HepG2 (cell line): Measurements from ENCODE around the gene SLC17A5. TPM values are rescaled to one million over a fixed set of nuclear protein-coding genes. Genes with fewer than 3 reads are reported as not detected.
A peak's percentile ranks its signal among the peaks of the same experiment; 100 is the strongest.

Experiments
- ARID2 ChIP-seq: sonication (generic); formaldehyde crosslinking; IDR thresholded peaks from 2 replicates; pipeline ENCODE4 v1.8.1; 2022; ENCODE audit warnings: mild to moderate bottlenecking, missing genetic modification reagents, borderline replicate concordance
- BCLAF1 ChIP-seq: fragments of 450-650 bp; IDR thresholded peaks from 2 replicates; pipeline ENCODE4 v1.6.1; 2017; ENCODE audit warnings: mild to moderate bottlenecking
- HMG20A ChIP-seq: IDR thresholded peaks from 2 replicates; pipeline ENCODE4 v1.6.1; 2016; ENCODE audit warnings: borderline replicate concordance
- HMG20B ChIP-seq: conservative IDR thresholded peaks from 2 replicates; pipeline ENCODE4 v1.6.1; 2016; ENCODE audit warnings: missing genetic modification reagents, missing compliant biosample characterization
- HOXA9 ChIP-seq: sonication (generic); formaldehyde crosslinking; IDR thresholded peaks from 2 replicates; pipeline ENCODE4 v1.8.1; 2022; ENCODE audit warnings: missing genetic modification reagents, mild to moderate bottlenecking, moderate library complexity, borderline replicate concordance
- ISX ChIP-seq: sonication (generic); formaldehyde crosslinking; conservative IDR thresholded peaks from 2 replicates; pipeline ENCODE4 v1.5.0; 2020; ENCODE audit warnings: missing genetic modification reagents
- RBFOX2 ChIP-seq: fragments of 200-400 bp; formaldehyde crosslinking; IDR thresholded peaks from 2 replicates; pipeline ENCODE4 v1.6.1; 2017; ENCODE audit warnings: low read depth, mild to moderate bottlenecking, low read length
- REST ChIP-seq, 2 experiments: IDR thresholded peaks; 2 replicates each; pipeline ENCODE4 v1.6.1; 2011 to 2012; ENCODE audit warnings: low read length in 2 of 2, borderline replicate concordance in 1 of 2, low read depth in 1 of 2, mild to moderate bottlenecking in 1 of 2, moderate library complexity in 1 of 2
- RNF2 ChIP-seq: fragments of 450-650 bp; conservative IDR thresholded peaks from 2 replicates; pipeline ENCODE4 v1.6.1; 2016; ENCODE audit warnings: low read depth
- SKI ChIP-seq: fragments of 450-650 bp; IDR thresholded peaks from one replicate; pipeline ENCODE4 v1.6.1; 2018; ENCODE audit warnings: mild to moderate bottlenecking; ENCODE audit not compliant: partially characterized antibody
- SMAD1 ChIP-seq: sonication (generic); formaldehyde crosslinking; IDR thresholded peaks from 2 replicates; pipeline ENCODE4 v1.4.0; 2020; ENCODE audit warnings: missing genetic modification reagents, low read depth, mild to moderate bottlenecking, borderline replicate concordance
- SNAPC2 ChIP-seq: sonication (generic); formaldehyde crosslinking; IDR thresholded peaks from 2 replicates; pipeline ENCODE4 v1.8.1; 2022; ENCODE audit warnings: mild to moderate bottlenecking, missing genetic modification reagents
- TBX3 ChIP-seq: fragments of 450-650 bp; IDR thresholded peaks from 2 replicates; pipeline ENCODE4 v1.6.1; 2017; ENCODE audit warnings: antibody characterized with exemption, mild to moderate bottlenecking, inconsistent platforms, borderline replicate concordance
- TEF ChIP-seq: sonication (generic); formaldehyde crosslinking; IDR thresholded peaks from 2 replicates; pipeline ENCODE4 v1.5.0; 2020; ENCODE audit warnings: missing genetic modification reagents
- TOE1 ChIP-seq: sonication (generic); formaldehyde crosslinking; IDR thresholded peaks from 2 replicates; pipeline ENCODE4 v1.4.0; 2020; ENCODE audit warnings: mild to moderate bottlenecking, missing genetic modification reagents
- ZC3H4 ChIP-seq: sonication (generic); formaldehyde crosslinking; IDR thresholded peaks from 2 replicates; pipeline ENCODE4 v1.4.0; 2020; ENCODE audit warnings: missing genetic modification reagents, borderline replicate concordance
- ZNF281 ChIP-seq: sonication (generic); formaldehyde crosslinking; IDR thresholded peaks from 2 replicates; pipeline ENCODE4 v1.4.0; 2020; ENCODE audit warnings: missing genetic modification reagents, borderline replicate concordance
- ZNF564 ChIP-seq: sonication (generic); formaldehyde crosslinking; IDR thresholded peaks from 2 replicates; pipeline ENCODE4 v1.8.1; 2023; ENCODE audit warnings: mild to moderate bottlenecking, missing genetic modification reagents
- ZNF780A ChIP-seq: sonication (generic); formaldehyde crosslinking; IDR thresholded peaks from 2 replicates; pipeline ENCODE4 v1.8.0; 2022; ENCODE audit warnings: mild to moderate bottlenecking, missing genetic modification reagents, moderate library complexity
- polyA plus RNA-seq, 8 experiments: library from polyadenylated mRNA; depleted of rRNA in 3 of 8; stranded (reverse) in 7 of 8; unstranded in 1 of 8; fragments of >200 nt; fragmentation: Illumina TruSeq in 4 of 8; extraction: Trizol in 4 of 8; gene quantifications; 2 replicates each; pipeline versions ENCODE4 v1.2.1 to v1.2.3, GENCODE V29; 2011 to 2016; ENCODE audit warnings: low read depth in 4 of 8, missing spikeins in 1 of 8, mixed read lengths in 1 of 8; ENCODE audit not compliant: insufficient read depth in 1 of 8
- total RNA-seq, 5 experiments: library from RNA; depleted of rRNA; stranded (reverse); fragments of >200 nt; fragmentation: Illumina TruSeq; extraction: Trizol; gene quantifications; 2 replicates each; pipeline ENCODE4 v1.2.3, GENCODE V29; 2016; ENCODE audit warnings: low read depth in 1 of 5

The SLC17A5 gene
- total and polyA plus RNA-seq, 2 of the 13 experiments (the other 11 are each of a cell fraction or from before 2014, with no cell fraction given): 18.3 to 20.5 TPM

- TF ChIP-seq BCLAF1: no peak
- no peak; the same call in 1 of the 2 replicates for TF ChIP-seq ZNF780A (CRISPR knock-in tag)
- peak; percentile 58 for TF ChIP-seq SKI
- TF ChIP-seq ARID2 (CRISPR knock-in tag): no peak; the same call in 1 of the 2 replicates
- TF ChIP-seq ZNF564 (CRISPR knock-in tag): 0 out of 2 replicates have a peak, but pooled peaks have one; percentile 58
- TF ChIP-seq ZC3H4 (CRISPR knock-in tag): no peak; the same call in 1 of the 2 replicates
- TF ChIP-seq ISX (CRISPR knock-in tag): no peak
- TF ChIP-seq TOE1 (CRISPR knock-in tag): peak; percentile 69
- TF ChIP-seq TBX3: peak; percentile 46; the same call in 1 of the 2 replicates
- no peak for TF ChIP-seq RNF2
- no peak; the same call in 1 of the 2 replicates for TF ChIP-seq SNAPC2 (CRISPR knock-in tag)
- no peak for TF ChIP-seq HOXA9 (CRISPR knock-in tag)
- TF ChIP-seq SMAD1: 0 out of 2 replicates have a peak, but pooled peaks have one; percentile 34
- peak; percentile 64; the same call in 1 of the 2 replicates for TF ChIP-seq ZNF281 (CRISPR knock-in tag)
- TF ChIP-seq TEF (CRISPR knock-in tag): peak; percentile 87; the same call in 1 of the 2 replicates
- 0 out of 4 replicates have a peak, but pooled peaks of 1 of the 2 experiments have one; percentile 28 for TF ChIP-seq REST (IDR thresholded peaks at IDR 0.05; ENCODE audit: borderline replicate concordance in 1 of 2, low read depth in 1 of 2, low read length in 2 of 2)
- TF ChIP-seq HMG20B (CRISPR knock-in tag): no peak; the same call in 1 of the 2 replicates
- peak; percentile 89 for TF ChIP-seq HMG20A
- TF ChIP-seq RBFOX2: peak; percentile 68
Measured at GRCh38 chr6:73566954-73567591, 86.7 kb downstream of the SLC17A5 start (continued).
